SK-N-SH (cell line): Measurements from ENCODE around the gene MKRN2. TPM values are rescaled to one million over a fixed set of nuclear protein-coding genes. Genes with fewer than 3 reads are reported as not detected.

Experiments
- CTCF ChIA-PET: fragments of 300-600, 350-600 bp; formaldehyde crosslinking; extraction: SDS; loops from one replicate; lab custom pipeline; 2021; lab: Yijun Ruan, JAX
- POLR2A ChIA-PET: fragments of 350-600 bp; sonication (Branson Sonifier 250); formaldehyde crosslinking; extraction: SDS; loops from one replicate; lab custom pipeline; 2020; ENCODE audit warnings: antibody characterized with exemption, inconsistent platforms; lab: Yijun Ruan, JAX
- DNase-seq: peaks from one replicate; pipeline ENCODE4 v3.0.0; 2012
- H2AFZ ChIP-seq: fragments of 200-600 bp; sonication (generic); 2 replicates; pipeline ENCODE4 v1.8.1; 2016; ENCODE audit warnings: antibody characterized with exemption, mild to moderate bottlenecking, low read depth
- H3F3A ChIP-seq: fragments of 200-600 bp; sonication (generic); replicated peaks from 2 replicates; pipeline ENCODE3; 2016; ENCODE audit warnings: antibody characterized with exemption, mild to moderate bottlenecking; ENCODE audit not compliant: insufficient read depth
- H3K27ac ChIP-seq, 2 experiments: fragments of 200-500 bp in 1 of 2; fragments of 200-600 bp in 1 of 2; sonication (Bioruptor generic) in 1 of 2; sonication (generic), shearing (Covaris generic) in 1 of 2; 2 replicates each; pipeline versions ENCODE4 v1.5.1 to v1.6.1; 2014 to 2016; ENCODE audit warnings: low read depth in 2 of 2, inconsistent platforms in 1 of 2, low read length in 1 of 2, mild to moderate bottlenecking in 1 of 2, mixed read lengths in 1 of 2
- H3K27me3 ChIP-seq: fragments of 200-600 bp; sonication (generic), shearing (Covaris generic); 2 replicates; pipeline ENCODE4 v1.6.1; 2016; ENCODE audit warnings: mixed run types; ENCODE audit not compliant: insufficient read depth
- H3K36me3 ChIP-seq, 2 experiments: fragments of 200-500 bp in 1 of 2; fragments of 200-600 bp in 1 of 2; sonication (Bioruptor generic) in 1 of 2; sonication (generic) in 1 of 2; replicated peaks in 1 of 2; 2 replicates each; pipeline versions ENCODE3 to v1.5.1; 2014 to 2016; ENCODE audit warnings: low read length in 1 of 2, mild to moderate bottlenecking in 1 of 2; ENCODE audit not compliant: insufficient read depth in 2 of 2, control insufficient read depth in 1 of 2
- H3K4me1 ChIP-seq, 2 experiments: fragments of 200-500 bp in 1 of 2; fragments of 200-600 bp in 1 of 2; sonication (Bioruptor generic) in 1 of 2; sonication (generic), shearing (Covaris generic) in 1 of 2; 2 replicates each; pipeline versions ENCODE4 v1.5.1 to v1.6.1; 2014 to 2016; ENCODE audit warnings: low read depth in 1 of 2, low read length in 1 of 2, mixed run types in 1 of 2; ENCODE audit not compliant: insufficient read depth in 2 of 2, control insufficient read depth in 1 of 2
- H3K4me2 ChIP-seq: fragments of 200-600 bp; sonication (generic), shearing (Covaris generic); 2 replicates; pipeline ENCODE4 v1.6.1; 2017; ENCODE audit warnings: mixed run types
- H3K4me3 ChIP-seq, 2 experiments: fragments of 200-500 bp in 1 of 2; fragments of 200-600 bp in 1 of 2; sonication (Bioruptor generic) in 1 of 2; sonication (generic), shearing (Covaris generic) in 1 of 2; 2 replicates each; pipeline versions ENCODE4 v1.5.1 to v1.8.1; 2014 to 2016; ENCODE audit warnings: low read depth in 2 of 2, inconsistent platforms in 1 of 2, low read length in 1 of 2, mild to moderate bottlenecking in 1 of 2, mixed read lengths in 1 of 2, moderate library complexity in 1 of 2
- H3K79me2 ChIP-seq: fragments of 200-600 bp; sonication (generic); 2 replicates; pipeline ENCODE4 v1.8.1; 2017; ENCODE audit warnings: mild to moderate bottlenecking; ENCODE audit not compliant: insufficient read depth
- H3K9ac ChIP-seq: fragments of 200-600 bp; sonication (generic); 2 replicates; pipeline ENCODE4 v1.6.1; 2017; ENCODE audit warnings: mixed run types
- H3K9me2 ChIP-seq: fragments of 200-600 bp; sonication (generic); 2 replicates; pipeline ENCODE4 v1.6.1; 2017; ENCODE audit warnings: mixed run types
- H3K9me3 ChIP-seq: fragments of 200-600 bp; sonication (generic); 2 replicates; pipeline ENCODE4 v1.6.1; 2017; ENCODE audit warnings: mixed run types, mild to moderate bottlenecking, moderate library complexity
- H4K20me1 ChIP-seq: fragments of 200-600 bp; sonication (generic); 2 replicates; pipeline ENCODE4 v1.6.1; 2017; ENCODE audit warnings: mild to moderate bottlenecking, mixed run types; ENCODE audit not compliant: insufficient read depth
- EP300 ChIP-seq, 2 experiments: IDR thresholded peaks; 2 replicates each; pipeline versions ENCODE4 v1.4.0 to v1.6.1; 2012; ENCODE audit warnings: borderline replicate concordance in 1 of 2, low read depth in 1 of 2, low read length in 1 of 2
- FOXJ3 ChIP-seq: sonication (generic); formaldehyde crosslinking; IDR thresholded peaks from 2 replicates; pipeline ENCODE4 v1.5.1; 2020; ENCODE audit warnings: mild to moderate bottlenecking, missing genetic modification reagents
- GABPA ChIP-seq: IDR thresholded peaks from 2 replicates; pipeline ENCODE4 v1.4.0; 2012; ENCODE audit warnings: low read depth, mild to moderate bottlenecking
- GATA2 ChIP-seq: sonication (generic); formaldehyde crosslinking; IDR thresholded peaks from 2 replicates; pipeline ENCODE4 v1.5.0; 2020; ENCODE audit warnings: mild to moderate bottlenecking, missing genetic modification reagents
- MAX ChIP-seq: IDR thresholded peaks from 2 replicates; pipeline ENCODE4 v1.4.0; 2012; ENCODE audit warnings: low read depth
- MXI1 ChIP-seq: IDR thresholded peaks from 2 replicates; pipeline ENCODE4 v1.6.1; 2012; ENCODE audit warnings: mild to moderate bottlenecking, low read depth, low read length, improper control_type of control experiment
- NFIC ChIP-seq: IDR thresholded peaks from 2 replicates; pipeline ENCODE4 v1.4.0; 2012; ENCODE audit warnings: borderline replicate concordance
- RCOR1 ChIP-seq: fragments of 150-350 bp; IDR thresholded peaks from 2 replicates; pipeline ENCODE4 v1.6.1; 2017; ENCODE audit warnings: antibody characterized with exemption, low read length
- SIN3A ChIP-seq: IDR thresholded peaks from 2 replicates; pipeline ENCODE4 v1.6.1; 2012; ENCODE audit warnings: low read depth, mild to moderate bottlenecking, low read length, moderate library complexity, borderline replicate concordance
- SMC3 ChIP-seq: IDR thresholded peaks from 2 replicates; pipeline ENCODE4 v1.6.1; 2012; ENCODE audit warnings: low read depth, low read length, improper control_type of control experiment
- WGBS: methylation state at CpG from one replicate; pipeline ENCODE4 v1.1.6; 2017; ENCODE audit warnings: low lambda C conversion rate; 5-methylcytosine and 5-hydroxymethylcytosine counted together
- polyA plus RNA-seq, 3 experiments: library from polyadenylated mRNA; depleted of rRNA; stranded (reverse); fragments of >200 nt; gene quantifications; 2 replicates each; pipeline ENCODE4 v1.2.3, GENCODE V29; 2012

The MKRN2 gene
- polyA plus RNA-seq, 1 of the 3 experiments (the other 2 are of a cell fraction) = 29.8 TPM

- Histone ChIP-seq H3F3A (peaks cover 15% of the 10 kb centered on the region), H3K27me3 (no peaks in the 10 kb centered on the region), H4K20me1 (peaks cover 5% of the 10 kb centered on the region), H3K27ac (peak overlapping the region in 1 of 2 experiments; percentile 61; a peak in 2 of 4 replicates), H3K4me1 (peaks cover 13 to 24% of the 10 kb centered on the region in 2 experiments; a peak in 3 of 4 replicates), H3K36me3 (peaks cover 0 to 4% of the 10 kb centered on the region in 2 experiments), H3K9ac (no peak overlapping the region), H3K4me2 (no peak overlapping the region), H3K79me2 (no peaks in the 10 kb centered on the region), H2AFZ (no peak overlapping the region), H3K9me2 (no peaks in the 10 kb centered on the region), H3K4me3 (no peak overlapping the region), H3K9me3 (no peaks in the 10 kb centered on the region)
- CTCF ChIA-PET = interaction anchor here (0.9 kb wide), 1 partner anchor 21 kb away, joined by 3 read pairs; no protein-coding TSS in a partner anchor
- WGBS = 69% methylated on average over 4 of the region's 4 CpGs
- peak; percentile 60 for DNase-seq
- TF ChIP-seq GATA2 (peak; percentile 44; the same call in 1 of the 2 replicates), MXI1 (peak; percentile 79), MAX (no peak), RCOR1 (peak; percentile 53; the same call in 1 of the 2 replicates), FOXJ3 (no peak), GABPA (no peak), NFIC (no peak), EP300 (IDR thresholded peaks at IDR 0.05; ENCODE audit: borderline replicate concordance in 1 of 2, low read depth in 1 of 2, low read length in 1 of 2) (peak in 1 of 2 experiments; percentile 35; a peak in 1 of 4 replicates)
- POLR2A ChIA-PET = no interaction called here
Observed at GRCh38 chr3:12512534-12513118, 44.3 kb upstream of the MKRN2 start.

- no peaks in the 10 kb centered on the region for H4K20me1 ChIP-seq
- H3K9ac ChIP-seq = no peak overlapping the region
- no peak overlapping the region for H3K4me3 ChIP-seq
- ChIA-PET POLR2A (no interaction called here), CTCF (interaction anchor here (1.2 kb wide), 1 partner anchor 15 kb away, joined by 3 read pairs; no protein-coding TSS in a partner anchor)
- peaks cover 4% of the 10 kb centered on the region for H3F3A ChIP-seq
- 95% methylated on average over 5 of the region's 5 CpGs for WGBS
- no peaks in the 10 kb centered on the region for H3K79me2 ChIP-seq
- H2AFZ ChIP-seq = no peak overlapping the region
- DNase-seq = no peak
- peaks cover under 1 to 22% of the 10 kb centered on the region in 2 experiments; a peak in 3 of 4 replicates for H3K4me1 ChIP-seq
- H3K4me2 ChIP-seq = no peak overlapping the region
- H3K36me3 ChIP-seq = peaks cover 0 to 10% of the 10 kb centered on the region in 2 experiments
- peak overlapping the region in 1 of 2 experiments; percentile 36; a peak in 1 of 4 replicates for H3K27ac ChIP-seq
- H3K9me2 ChIP-seq = no peaks in the 10 kb centered on the region
- no peaks in the 10 kb centered on the region for H3K9me3 ChIP-seq
- TF ChIP-seq MXI1 = no peak
- H3K27me3 ChIP-seq = no peaks in the 10 kb centered on the region
Observed at GRCh38 chr3:12513694-12514446, 43.0 kb upstream of the MKRN2 start.

- no peak overlapping the region for H3K4me2 ChIP-seq
- ChIA-PET CTCF (no interaction called here), POLR2A (no interaction called here)
- peaks cover 0 to 22% of the 10 kb centered on the region in 2 experiments; a peak in 2 of 4 replicates for H3K4me1 ChIP-seq
- H3K9me2 ChIP-seq = no peaks in the 10 kb centered on the region
- H3K27ac ChIP-seq = no peak overlapping the region
- no peak for DNase-seq
- H3K27me3 ChIP-seq = no peaks in the 10 kb centered on the region
- H4K20me1 ChIP-seq = no peaks in the 10 kb centered on the region
- no peak overlapping the region for H3K4me3 ChIP-seq
- no peak overlapping the region for H3K9ac ChIP-seq
- peaks cover under 1 to 12% of the 10 kb centered on the region in 2 experiments for H3K36me3 ChIP-seq
- no peaks in the 10 kb centered on the region for H3K9me3 ChIP-seq
- H2AFZ ChIP-seq = no peak overlapping the region
- TF ChIP-seq GABPA = no peak
- TF ChIP-seq GATA2 = no peak
- no peak for TF ChIP-seq SIN3A
- TF ChIP-seq SMC3 = no peak
- H3K79me2 ChIP-seq = no peaks in the 10 kb centered on the region
- H3F3A ChIP-seq = no peaks in the 10 kb centered on the region
Observed at GRCh38 chr3:12515631-12516030, 41.3 kb upstream of the MKRN2 start.
